Retina (tissue), 1 donor: ENCODE data around the gene FUZ.

Experiments used
- DNase-seq: peaks from one replicate; pipeline ENCODE4 v3.0.0-alpha.2; 2016

The FUZ gene

GRCh38 chr19:49812997-49813861 is at the start of gene FUZ:
Gene FUZ (minus strand): TSS chr19:49813292. CDS start chr19:49813106, 186 bp downstream.
- peak; percentile 99 for DNase-seq

GRCh38 chr19:49862391-49863253 is 49.5 kb upstream of the FUZ start:
- no peak for DNase-seq

GRCh38 chr19:49861541-49862378 is 48.7 kb upstream of the FUZ start:
- DNase-seq: no peak

GRCh38 chr19:49861107-49861506 is 48.0 kb upstream of the FUZ start:
- no peak for DNase-seq

GRCh38 chr19:49860336-49861102 is 47.4 kb upstream of the FUZ start:
- no peak for DNase-seq

- DNase-seq: no peak
Measured at GRCh38 chr19:49859682-49860335, 46.7 kb upstream of the FUZ start.

- no peak for DNase-seq
Measured at GRCh38 chr19:49858088-49858985, 45.2 kb upstream of the FUZ start.

GRCh38 chr19:49857838-49858087 is 44.7 kb upstream of the FUZ start:
- DNase-seq: no peak

GRCh38 chr19:49857061-49857837 is 44.2 kb upstream of the FUZ start:
- no peak for DNase-seq

GRCh38 chr19:49856574-49857021 is 43.5 kb upstream of the FUZ start:
- no peak for DNase-seq

- DNase-seq: no peak
Measured at GRCh38 chr19:49855676-49856573, 42.8 kb upstream of the FUZ start.

GRCh38 chr19:49855277-49855675 is 42.2 kb upstream of the FUZ start:
- no peak for DNase-seq

GRCh38 chr19:49854378-49855263 is 41.5 kb upstream of the FUZ start:
- DNase-seq: no peak

- no peak for DNase-seq
Measured at GRCh38 chr19:49853852-49854377, 40.8 kb upstream of the FUZ start.

GRCh38 chr19:49852631-49853126 is 39.6 kb upstream of the FUZ start:
- DNase-seq: no peak

GRCh38 chr19:49851456-49852259 is 38.6 kb upstream of the FUZ start:
- DNase-seq: no peak
